Activated CD8-positive, alpha-beta memory T cell treated with anti-CD3 and anti-CD28 coated beads, Interleukin-2, amount 50 U/mL, for 4 hours (primary cell): Measurements from ENCODE around the gene CRYAB.
A peak's percentile ranks its signal among the peaks of the same experiment; 100 is the strongest.
"Not testable (repeated sequence)": the region's sequence is repeated elsewhere in the genome, so short reads cannot be mapped to it uniquely, and the experiment has no call there.

Experiments used
- DNase-seq: peaks from one replicate; pipeline ENCODE4 v3.0.0-alpha.2; 2020

CRYAB gene

GRCh38 chr11:111905411-111905810 is 6.2 kb downstream of the CRYAB start:
- DNase-seq, result no peak

GRCh38 chr11:111886844-111887243 is 24.7 kb downstream of the CRYAB start:
- DNase-seq, result no peak

GRCh38 chr11:111886032-111886431 is 25.5 kb downstream of the CRYAB start:
- DNase-seq, result no peak

GRCh38 chr11:111885053-111885452 is 26.5 kb downstream of the CRYAB start:
- not testable (repeated sequence) for DNase-seq

- DNase-seq, result no peak
Observed at GRCh38 chr11:111882202-111882601, 29.4 kb downstream of the CRYAB start.

- no peak for DNase-seq
Observed at GRCh38 chr11:111879637-111879960, 32.0 kb downstream of the CRYAB start.

- DNase-seq, result peak; percentile 93
Observed at GRCh38 chr11:111878849-111879636, 32.5 kb downstream of the CRYAB start, which contains the start of the genes CFAP68 and FDXACB1. CFAP68 (plus strand) TSS chr11:111879541; CDS start chr11:111879561, 20 bp downstream. FDXACB1 (minus strand) TSS chr11:111879165; CDS start chr11:111879132, 33 bp downstream.

- no peak for DNase-seq
Observed at GRCh38 chr11:111878385-111878848, 33.2 kb downstream of the CRYAB start.

GRCh38 chr11:111871693-111872161 is 39.8 kb downstream of the CRYAB start:
- DNase-seq, result no peak

GRCh38 chr11:111870886-111871692 is 40.5 kb downstream of the CRYAB start, which contains the start of gene ALG9:
ALG9 (minus strand) TSS chr11:111871581; CDS start chr11:111871482, 99 bp downstream.
- peak; percentile 90 for DNase-seq

- no peak for DNase-seq
Observed at GRCh38 chr11:111870522-111870885, 41.1 kb downstream of the CRYAB start.

GRCh38 chr11:111870113-111870512 is 41.5 kb downstream of the CRYAB start:
- DNase-seq, result no peak

GRCh38 chr11:111860257-111860656 is 51.3 kb downstream of the CRYAB start:
- DNase-seq, result no peak
